Fibroblast of lung (primary cell): Measurements from ENCODE around the gene NAALADL1. TPM values are rescaled to one million over a fixed set of nuclear protein-coding genes. Genes with fewer than 3 reads are reported as not detected.

ENCODE experiments used
- DNase-seq, 2 donors: peaks; one replicate each; pipeline versions ENCODE4 v3.0.0 to v3.0.0-alpha.2; 2010; ENCODE audit warnings: low read depth in 2 of 2
- H2AFZ ChIP-seq: 2 replicates; pipeline ENCODE4 v1.5.1; 2012; ENCODE audit warnings: low read length, control low read depth, inconsistent platforms
- H3K27ac ChIP-seq: 2 replicates; pipeline ENCODE4 v1.5.1; 2011; ENCODE audit warnings: low read length, control low read depth; ENCODE audit not compliant: insufficient read depth
- H3K27me3 ChIP-seq: 2 replicates; pipeline ENCODE4 v1.5.1; 2011; ENCODE audit warnings: mild to moderate bottlenecking, low read length; ENCODE audit not compliant: control insufficient read depth, insufficient read depth
- H3K36me3 ChIP-seq: 2 replicates; pipeline ENCODE4 v1.5.1; 2011; ENCODE audit warnings: low read length; ENCODE audit not compliant: control insufficient read depth, insufficient read depth
- H3K4me1 ChIP-seq: 2 replicates; pipeline ENCODE4 v1.5.1; 2011; ENCODE audit warnings: low read length; ENCODE audit not compliant: control insufficient read depth, insufficient read depth; ENCODE audit errors: extremely low read depth
- H3K4me2 ChIP-seq: 2 replicates; pipeline ENCODE4 v1.5.1; 2011; ENCODE audit warnings: low read length, control low read depth; ENCODE audit not compliant: insufficient read depth; ENCODE audit errors: extremely low read depth
- H3K4me3 ChIP-seq, 4 experiments: fragments of 200-600 bp in 1 of 4; sonication (generic) in 1 of 4; replicated peaks in 1 of 4; 2 replicates each; pipeline ENCODE4 v1.5.1; 2011 to 2016; ENCODE audit warnings: low read length in 4 of 4, low read depth in 3 of 4, mild to moderate bottlenecking in 3 of 4, control low read depth in 2 of 4, inconsistent platforms in 1 of 4, mixed read lengths in 1 of 4; ENCODE audit not compliant: insufficient read depth in 1 of 4; ENCODE audit errors: control extremely low read depth in 1 of 4
- H3K79me2 ChIP-seq: 2 replicates; pipeline ENCODE4 v1.5.1; 2012; ENCODE audit warnings: mild to moderate bottlenecking, low read length, inconsistent platforms; ENCODE audit not compliant: control insufficient read depth, insufficient read depth
- H3K9ac ChIP-seq: 2 replicates; pipeline ENCODE4 v1.5.1; 2011; ENCODE audit warnings: mild to moderate bottlenecking, low read length, control low read depth; ENCODE audit not compliant: insufficient read depth
- H3K9me3 ChIP-seq: 2 replicates; pipeline ENCODE4 v1.5.1; 2012; ENCODE audit warnings: low read depth, low read length; ENCODE audit not compliant: control insufficient read depth, insufficient read depth
- H4K20me1 ChIP-seq: 2 replicates; pipeline ENCODE4 v1.5.1; 2011; ENCODE audit warnings: low read length; ENCODE audit not compliant: control insufficient read depth, insufficient read depth; ENCODE audit errors: extremely low read depth
- EZH2 ChIP-seq: IDR thresholded peaks from 2 replicates; pipeline ENCODE4 v1.5.1; 2012; ENCODE audit warnings: low read length, control low read depth, mild to moderate bottlenecking; ENCODE audit errors: missing control alignments
- polyA plus RNA-seq, 2 donors: library from polyadenylated mRNA; depleted of rRNA in 1 of 2; stranded (reverse) in 1 of 2; unstranded in 1 of 2; fragments of >200 nt; gene quantifications; 2 replicates each; pipeline ENCODE4 v1.2.1, GENCODE V29; 2011 to 2012; ENCODE audit warnings: missing spikeins in 1 of 2
- total RNA-seq: library from RNA; depleted of rRNA; stranded (reverse); fragments of >200 nt; gene quantifications from 2 replicates; pipeline ENCODE4 v1.2.1, GENCODE V29; 2014
- TF ChIP-seq, protein P1 (sequence below), 2 donors: IDR thresholded peaks in 1 of 2; conservative IDR thresholded peaks in 1 of 2; 1 replicate in 1 of 2; 2 replicates in 1 of 2; pipeline ENCODE4 v1.5.1; 2011 to 2012; ENCODE audit warnings: low read length in 2 of 2, control low read depth in 1 of 2, inconsistent platforms in 1 of 2, low read depth in 1 of 2, mild to moderate bottlenecking in 1 of 2

The NAALADL1 gene
- total and polyA plus RNA-seq, 2 donors (not counting 1 experiment from before 2014, with no cell fraction given), result 14.9 to 35.5 TPM

DNA sequence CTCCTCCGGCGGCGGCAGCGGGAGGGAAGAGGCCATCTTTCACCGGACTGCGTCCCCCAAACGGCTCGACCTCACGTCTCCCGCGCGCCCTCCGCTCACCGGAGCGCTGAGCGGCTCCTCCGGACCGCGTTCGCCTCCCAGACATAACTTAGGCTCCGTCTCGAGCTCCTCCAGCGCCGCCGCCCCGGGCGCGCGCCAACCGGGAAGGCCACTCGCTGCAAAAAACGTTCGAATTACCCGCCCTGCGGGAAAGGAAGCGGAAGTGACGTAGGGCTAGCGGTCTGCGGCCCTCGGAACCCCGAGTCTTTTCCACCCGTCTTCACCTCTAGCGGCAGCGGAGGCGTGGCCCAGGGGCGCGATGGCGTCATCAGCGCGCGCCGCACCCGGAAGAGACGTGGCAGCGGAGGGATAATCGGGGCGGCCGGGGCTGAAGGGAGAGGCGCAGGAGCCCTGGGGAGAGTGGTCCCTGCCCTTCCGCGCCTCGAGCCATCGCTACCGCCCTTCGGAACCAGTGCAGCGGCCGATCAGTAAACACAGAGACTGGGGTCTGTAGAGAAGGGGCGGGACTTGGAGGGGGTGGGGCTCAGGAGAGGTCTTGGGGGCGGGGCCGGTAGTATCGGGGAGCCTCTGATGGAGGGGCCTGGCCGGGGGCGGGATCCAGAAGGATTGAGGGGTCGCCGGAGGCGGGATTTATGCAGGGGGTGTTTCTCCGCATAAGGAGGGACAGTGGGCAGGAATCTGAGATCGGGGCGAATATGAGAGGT is 25.7 kb upstream of the NAALADL1 start, which contains the start of the genes CDCA5 and ZFPL1:
Gene CDCA5, minus strand, starts transcription at position 207 of the 764 bp plus-strand sequence. Its CDS starts 62 bp downstream, at position 145.
Gene ZFPL1, plus strand, starts transcription at position 389 of the 764 bp plus-strand sequence. CDS start 477 bp downstream, outside the sequence.
- Histone ChIP-seq H3K4me2 (peak within 1 kb of the TSS; percentile 98), H3K4me1 (peaks cover 11% of the 10 kb centered on the region), H3K9ac (peak within 1 kb of the TSS; percentile 95), H3K79me2 (peaks cover 41% of the 10 kb centered on the region), H3K4me3 (peak within 1 kb of the TSS; percentile 71 to 91 (median 84)), H2AFZ (peak within 1 kb of the TSS; percentile 88), H3K9me3 (no peaks in the 10 kb centered on the region), H4K20me1 (no peaks in the 10 kb centered on the region), H3K27me3 (no peaks in the 10 kb centered on the region), H3K36me3 (peaks cover 18% of the 10 kb centered on the region), H3K27ac (peak within 1 kb of the TSS; percentile 85)
- no peak for TF ChIP-seq EZH2
- TF ChIP-seq, protein P1, sequence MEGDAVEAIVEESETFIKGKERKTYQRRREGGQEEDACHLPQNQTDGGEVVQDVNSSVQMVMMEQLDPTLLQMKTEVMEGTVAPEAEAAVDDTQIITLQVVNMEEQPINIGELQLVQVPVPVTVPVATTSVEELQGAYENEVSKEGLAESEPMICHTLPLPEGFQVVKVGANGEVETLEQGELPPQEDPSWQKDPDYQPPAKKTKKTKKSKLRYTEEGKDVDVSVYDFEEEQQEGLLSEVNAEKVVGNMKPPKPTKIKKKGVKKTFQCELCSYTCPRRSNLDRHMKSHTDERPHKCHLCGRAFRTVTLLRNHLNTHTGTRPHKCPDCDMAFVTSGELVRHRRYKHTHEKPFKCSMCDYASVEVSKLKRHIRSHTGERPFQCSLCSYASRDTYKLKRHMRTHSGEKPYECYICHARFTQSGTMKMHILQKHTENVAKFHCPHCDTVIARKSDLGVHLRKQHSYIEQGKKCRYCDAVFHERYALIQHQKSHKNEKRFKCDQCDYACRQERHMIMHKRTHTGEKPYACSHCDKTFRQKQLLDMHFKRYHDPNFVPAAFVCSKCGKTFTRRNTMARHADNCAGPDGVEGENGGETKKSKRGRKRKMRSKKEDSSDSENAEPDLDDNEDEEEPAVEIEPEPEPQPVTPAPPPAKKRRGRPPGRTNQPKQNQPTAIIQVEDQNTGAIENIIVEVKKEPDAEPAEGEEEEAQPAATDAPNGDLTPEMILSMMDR (conservative IDR thresholded peaks at IDR 0.05 in 1 of 2, IDR thresholded peaks at IDR 0.05 in 1 of 2; ENCODE audit: low read depth in 1 of 2, low read length in 2 of 2), result no peak
- DNase-seq, result peak; percentile 93 to 96

DNA sequence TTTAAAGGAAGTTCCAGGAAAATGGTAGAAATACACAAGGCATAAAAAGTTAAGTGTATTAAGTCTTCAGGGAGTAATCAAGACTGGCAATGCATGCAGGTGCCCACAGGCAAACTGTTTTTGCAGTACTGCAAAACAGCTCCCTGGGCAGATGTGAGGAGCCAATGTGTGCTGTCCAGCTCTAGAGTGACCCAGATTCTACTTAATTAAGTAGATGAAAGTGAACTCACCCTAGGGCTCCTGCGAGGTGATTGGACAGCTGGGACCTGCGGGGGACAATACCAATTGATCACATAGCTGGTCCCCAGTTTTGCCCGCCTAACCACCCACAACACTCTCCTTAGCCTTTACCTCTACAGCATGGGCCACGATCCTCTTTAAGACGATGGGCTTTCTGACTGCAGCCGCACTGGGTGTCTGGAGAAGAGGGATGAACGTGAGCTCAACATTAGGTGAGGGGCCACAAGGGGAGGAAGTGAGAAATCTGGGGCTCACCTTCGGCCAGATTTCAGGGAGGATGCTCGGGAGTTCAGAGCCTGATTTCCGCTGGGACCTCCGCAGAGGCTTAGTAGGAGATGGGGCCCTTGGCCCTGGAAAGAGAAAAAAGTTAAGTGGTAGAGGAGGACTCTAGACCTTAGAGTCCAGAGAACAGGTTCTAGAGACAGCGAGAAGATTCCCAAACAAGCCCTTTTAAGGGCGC is 24.9 kb upstream of the NAALADL1 start:
- peaks cover 44% of the 10 kb centered on the region for H3K79me2 ChIP-seq
- peak overlapping the region; percentile 95 for H3K9ac ChIP-seq
- peak overlapping the region; percentile 85 for H3K27ac ChIP-seq
- TF ChIP-seq, protein P1 (conservative IDR thresholded peaks at IDR 0.05 in 1 of 2, IDR thresholded peaks at IDR 0.05 in 1 of 2; ENCODE audit: low read depth in 1 of 2, low read length in 2 of 2), result no peak
- no peak for TF ChIP-seq EZH2
- H3K4me3 ChIP-seq, result peak overlapping the region; percentile 71 to 91 (median 84)
- H3K9me3 ChIP-seq, result no peaks in the 10 kb centered on the region
- H3K4me2 ChIP-seq, result peak overlapping the region; percentile 98
- H3K27me3 ChIP-seq, result no peaks in the 10 kb centered on the region
- H2AFZ ChIP-seq, result peak overlapping the region; percentile 88
- H4K20me1 ChIP-seq, result no peaks in the 10 kb centered on the region
- DNase-seq, result no peak
- peaks cover 11% of the 10 kb centered on the region for H3K4me1 ChIP-seq
- peaks cover 17% of the 10 kb centered on the region for H3K36me3 ChIP-seq

GRCh38 chr11:65078786-65079342 is 20.5 kb upstream of the NAALADL1 start:
- no peak overlapping the region for H2AFZ ChIP-seq
- TF ChIP-seq, protein P1 (conservative IDR thresholded peaks at IDR 0.05 in 1 of 2, IDR thresholded peaks at IDR 0.05 in 1 of 2; ENCODE audit: low read depth in 1 of 2, low read length in 2 of 2), result no peak
- no peak for TF ChIP-seq EZH2
- H3K4me3 ChIP-seq, result no peak overlapping the region
- H3K36me3 ChIP-seq, result peaks cover 3% of the 10 kb centered on the region
- no peak for DNase-seq
- H3K9ac ChIP-seq, result no peak overlapping the region
- H3K79me2 ChIP-seq, result peaks cover 30% of the 10 kb centered on the region
- peaks cover 7% of the 10 kb centered on the region for H3K4me1 ChIP-seq
- no peaks in the 10 kb centered on the region for H3K27me3 ChIP-seq
- H3K4me2 ChIP-seq, result no peak overlapping the region
- H3K27ac ChIP-seq, result no peak overlapping the region
- no peaks in the 10 kb centered on the region for H4K20me1 ChIP-seq
- no peaks in the 10 kb centered on the region for H3K9me3 ChIP-seq
